Limb (tissue), 2 donors: ENCODE measurements around the gene TAF10.

Experiments used
- DNase-seq, 2 donors: peaks; one replicate each; pipeline ENCODE4 v3.0.0-alpha.2; 2016; ENCODE audit errors: extremely low spot score in 2 of 2

TAF10 gene

GRCh38 chr11:6625832-6626420 lies 13.9 kb upstream of the TAF10 start:
- peak in 1 of 2 donors; percentile 23 for DNase-seq

GRCh38 chr11:6625156-6625831 lies 13.3 kb upstream of the TAF10 start:
- DNase-seq, result peak in 1 of 2 donors; percentile 24

GRCh38 chr11:6623391-6624363 lies 11.7 kb upstream of the TAF10 start:
- peak in 1 of 2 donors; percentile 24 for DNase-seq

- DNase-seq, result peak in 1 of 2 donors; percentile 36
Measured at GRCh38 chr11:6622261-6623171, 10.5 kb upstream of the TAF10 start.

GRCh38 chr11:6621711-6622211 lies 9.7 kb upstream of the TAF10 start:
- no peak for DNase-seq

- no peak for DNase-seq
Measured at GRCh38 chr11:6620636-6621035, 8.6 kb upstream of the TAF10 start.

GRCh38 chr11:6619004-6619745 lies 7.2 kb upstream of the TAF10 start, which contains the start of gene TPP1:
Gene TPP1 (minus strand): TSS chr11:6619422. CDS start chr11:6619400, 22 bp downstream.
- DNase-seq, result peak; percentile 93 to 94

GRCh38 chr11:6618117-6619003 lies 6.3 kb upstream of the TAF10 start:
- DNase-seq, result peak in 1 of 2 donors; percentile 68

- DNase-seq, result no peak
Measured at GRCh38 chr11:6617315-6617781, 5.3 kb upstream of the TAF10 start.

GRCh38 chr11:6616596-6617250 lies 4.7 kb upstream of the TAF10 start:
- DNase-seq, result no peak

- DNase-seq, result no peak
Measured at GRCh38 chr11:6615882-6616585, 4.0 kb upstream of the TAF10 start.

- no peak for DNase-seq
Measured at GRCh38 chr11:6615046-6615445, 3.0 kb upstream of the TAF10 start.

GRCh38 chr11:6614446-6614845 lies 2.4 kb upstream of the TAF10 start:
- no peak for DNase-seq

GRCh38 chr11:6613496-6613895 lies 1.5 kb upstream of the TAF10 start:
- no peak for DNase-seq

- no peak for DNase-seq
Measured at GRCh38 chr11:6611963-6612212, 128 bp downstream of the TAF10 start.

GRCh38 chr11:6611092-6611962 lies 689 bp downstream of the TAF10 start:
- no peak for DNase-seq

- peak in 1 of 2 donors; percentile 26 for DNase-seq
Measured at GRCh38 chr11:6610591-6610990, 1.4 kb downstream of the TAF10 start.
